Measurements from ENCODE around the gene RNASEH2A. TPM values are rescaled to one million over a fixed set of nuclear protein-coding genes. Genes with fewer than 3 reads are reported as not detected.
"Not testable (repeated sequence)": the region's sequence is repeated elsewhere in the genome, so short reads cannot be mapped to it uniquely, and the experiment has no call there.

RNASEH2A gene
- total RNA-seq, 2 donors from 2014 or later, result 3.1 to 4.0 TPM

DNA sequence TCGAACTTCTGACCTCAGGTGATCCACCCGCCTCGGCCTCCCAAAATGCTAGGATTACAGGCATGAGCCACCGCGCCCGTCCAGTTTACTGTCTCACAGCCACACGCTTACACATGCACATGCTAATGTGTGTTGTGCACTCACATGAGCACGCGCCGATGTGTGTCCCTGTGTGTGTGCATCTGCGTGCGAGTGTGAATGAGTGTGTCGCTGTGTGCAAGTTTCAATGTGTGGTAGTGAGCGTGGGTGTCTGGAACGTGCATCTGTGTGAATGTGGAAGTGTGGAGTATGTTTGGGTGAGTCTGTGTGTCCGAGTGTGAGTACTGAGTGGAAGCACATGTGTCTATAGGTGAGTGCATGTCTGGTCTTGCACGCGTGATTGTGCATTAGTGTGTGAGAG, 36.1 kb downstream of the RNASEH2A start:
- Histone ChIP-seq H3K27ac (no peak overlapping the region), H3K36me3 (no peaks in the 10 kb centered on the region), H3K9me3 (no peaks in the 10 kb centered on the region), H3K27me3 (peaks cover 28 to 36% of the 10 kb centered on the region in 2 donors), H3K4me1 (peaks cover 0 to 27% of the 10 kb centered on the region in 2 donors), H3K4me3 (no peak overlapping the region)
- DNase-seq (ENCODE audit: low spot score), result no peak
- TF ChIP-seq, protein P1, sequence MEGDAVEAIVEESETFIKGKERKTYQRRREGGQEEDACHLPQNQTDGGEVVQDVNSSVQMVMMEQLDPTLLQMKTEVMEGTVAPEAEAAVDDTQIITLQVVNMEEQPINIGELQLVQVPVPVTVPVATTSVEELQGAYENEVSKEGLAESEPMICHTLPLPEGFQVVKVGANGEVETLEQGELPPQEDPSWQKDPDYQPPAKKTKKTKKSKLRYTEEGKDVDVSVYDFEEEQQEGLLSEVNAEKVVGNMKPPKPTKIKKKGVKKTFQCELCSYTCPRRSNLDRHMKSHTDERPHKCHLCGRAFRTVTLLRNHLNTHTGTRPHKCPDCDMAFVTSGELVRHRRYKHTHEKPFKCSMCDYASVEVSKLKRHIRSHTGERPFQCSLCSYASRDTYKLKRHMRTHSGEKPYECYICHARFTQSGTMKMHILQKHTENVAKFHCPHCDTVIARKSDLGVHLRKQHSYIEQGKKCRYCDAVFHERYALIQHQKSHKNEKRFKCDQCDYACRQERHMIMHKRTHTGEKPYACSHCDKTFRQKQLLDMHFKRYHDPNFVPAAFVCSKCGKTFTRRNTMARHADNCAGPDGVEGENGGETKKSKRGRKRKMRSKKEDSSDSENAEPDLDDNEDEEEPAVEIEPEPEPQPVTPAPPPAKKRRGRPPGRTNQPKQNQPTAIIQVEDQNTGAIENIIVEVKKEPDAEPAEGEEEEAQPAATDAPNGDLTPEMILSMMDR (IDR thresholded peaks at IDR 0.05), result no peak

DNA sequence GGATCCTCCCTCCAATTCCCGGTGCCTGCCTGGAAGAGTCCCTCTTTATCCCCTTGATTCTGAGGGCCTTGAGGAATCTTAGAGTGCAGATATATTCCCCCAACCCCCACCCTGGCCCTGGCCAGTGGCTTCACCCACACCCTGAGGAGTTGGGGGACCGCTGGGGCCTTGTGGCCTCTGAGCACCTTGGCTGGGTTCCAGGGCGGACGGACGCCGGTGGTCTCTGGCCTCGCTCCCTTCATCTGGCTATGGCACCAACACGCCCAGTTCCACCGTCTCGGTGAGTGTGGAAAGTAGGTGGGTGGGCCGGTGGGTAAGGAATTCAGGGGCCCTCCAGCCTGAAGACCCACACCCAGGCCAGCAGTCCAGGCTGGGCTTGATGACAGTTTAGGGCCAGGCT, 36.9 kb downstream of the RNASEH2A start:
- TF ChIP-seq, protein P1 (IDR thresholded peaks at IDR 0.05), result no peak
- no peak for DNase-seq (ENCODE audit: low spot score)
- no peaks in the 10 kb centered on the region for H3K9me3 ChIP-seq
- no peak overlapping the region for H3K4me3 ChIP-seq
- peaks cover 27 to 36% of the 10 kb centered on the region in 2 donors for H3K27me3 ChIP-seq
- peaks cover 0 to 27% of the 10 kb centered on the region in 2 donors for H3K4me1 ChIP-seq
- H3K27ac ChIP-seq, result no peak overlapping the region
- no peaks in the 10 kb centered on the region for H3K36me3 ChIP-seq

DNA sequence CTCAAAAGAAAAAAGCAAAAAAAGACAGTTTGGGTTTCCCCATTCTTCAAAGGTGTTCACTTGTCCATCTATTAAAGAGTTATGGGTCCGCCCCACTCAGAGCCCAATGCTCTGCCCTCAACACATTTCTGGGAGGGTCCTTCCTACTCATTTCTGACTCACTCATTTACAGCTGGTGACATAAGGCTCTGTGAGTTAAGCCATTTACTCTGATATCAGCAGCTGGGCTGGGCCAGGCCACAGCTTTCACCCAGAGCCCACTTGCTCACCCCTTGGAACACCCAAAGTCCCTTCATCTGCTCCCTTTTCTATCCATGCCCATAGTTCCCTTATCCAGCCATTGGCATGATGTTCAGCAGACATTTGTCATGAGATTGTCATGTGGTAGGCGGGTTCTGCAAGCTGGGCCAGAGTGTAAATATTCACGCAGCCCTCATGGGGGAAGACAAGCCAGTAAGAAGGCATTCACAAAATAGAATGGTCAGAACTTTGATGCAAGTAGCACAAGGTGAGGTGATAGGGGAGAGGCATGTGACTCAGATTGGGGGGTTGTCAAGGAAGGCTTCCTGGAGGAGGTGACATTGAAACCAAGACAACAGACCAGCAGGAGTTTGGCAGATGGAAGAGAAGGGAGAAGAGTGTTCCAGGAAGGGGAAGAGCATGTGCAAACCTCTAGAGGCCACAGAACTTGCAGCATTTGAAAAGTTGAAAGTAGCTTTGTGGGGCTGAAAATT, 37.8 kb downstream of the RNASEH2A start:
- peaks cover 19 to 28% of the 10 kb centered on the region in 2 donors for H3K27me3 ChIP-seq
- no peak overlapping the region for H3K4me3 ChIP-seq
- H3K36me3 ChIP-seq, result no peaks in the 10 kb centered on the region
- H3K4me1 ChIP-seq, result peaks cover 0 to 21% of the 10 kb centered on the region in 2 donors
- no peak overlapping the region for H3K27ac ChIP-seq
- DNase-seq (ENCODE audit: low spot score), result no peak
- TF ChIP-seq, protein P1 (IDR thresholded peaks at IDR 0.05), result no peak
- H3K9me3 ChIP-seq, result no peaks in the 10 kb centered on the region

DNA sequence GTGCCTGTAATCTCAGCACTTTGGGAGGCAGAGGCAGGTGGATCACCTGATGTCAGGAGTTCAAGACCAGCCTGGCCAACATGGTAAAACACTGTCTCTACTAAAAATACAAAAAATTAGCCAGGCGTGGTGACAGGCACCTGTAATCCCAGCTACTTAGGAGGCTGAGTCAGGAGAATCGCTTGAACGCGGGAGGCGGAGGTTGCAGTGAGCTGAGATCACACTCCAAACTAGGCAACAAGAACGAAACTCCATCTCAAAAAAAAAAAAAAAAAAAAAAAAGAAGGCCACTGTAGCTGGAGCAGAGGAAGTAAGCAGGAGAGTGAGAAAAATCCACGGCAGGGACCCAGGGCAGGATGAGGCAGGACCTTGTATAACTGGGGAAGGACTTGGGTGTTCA, 40.2 kb downstream of the RNASEH2A start:
- H3K4me3 ChIP-seq; H3K27me3 ChIP-seq; H3K9me3 ChIP-seq; H3K27ac ChIP-seq; DNase-seq (ENCODE audit: low spot score); H3K36me3 ChIP-seq: not testable (repeated sequence)
- peaks cover 0 to 11% of the 10 kb centered on the region in 2 donors for H3K4me1 ChIP-seq

DNA sequence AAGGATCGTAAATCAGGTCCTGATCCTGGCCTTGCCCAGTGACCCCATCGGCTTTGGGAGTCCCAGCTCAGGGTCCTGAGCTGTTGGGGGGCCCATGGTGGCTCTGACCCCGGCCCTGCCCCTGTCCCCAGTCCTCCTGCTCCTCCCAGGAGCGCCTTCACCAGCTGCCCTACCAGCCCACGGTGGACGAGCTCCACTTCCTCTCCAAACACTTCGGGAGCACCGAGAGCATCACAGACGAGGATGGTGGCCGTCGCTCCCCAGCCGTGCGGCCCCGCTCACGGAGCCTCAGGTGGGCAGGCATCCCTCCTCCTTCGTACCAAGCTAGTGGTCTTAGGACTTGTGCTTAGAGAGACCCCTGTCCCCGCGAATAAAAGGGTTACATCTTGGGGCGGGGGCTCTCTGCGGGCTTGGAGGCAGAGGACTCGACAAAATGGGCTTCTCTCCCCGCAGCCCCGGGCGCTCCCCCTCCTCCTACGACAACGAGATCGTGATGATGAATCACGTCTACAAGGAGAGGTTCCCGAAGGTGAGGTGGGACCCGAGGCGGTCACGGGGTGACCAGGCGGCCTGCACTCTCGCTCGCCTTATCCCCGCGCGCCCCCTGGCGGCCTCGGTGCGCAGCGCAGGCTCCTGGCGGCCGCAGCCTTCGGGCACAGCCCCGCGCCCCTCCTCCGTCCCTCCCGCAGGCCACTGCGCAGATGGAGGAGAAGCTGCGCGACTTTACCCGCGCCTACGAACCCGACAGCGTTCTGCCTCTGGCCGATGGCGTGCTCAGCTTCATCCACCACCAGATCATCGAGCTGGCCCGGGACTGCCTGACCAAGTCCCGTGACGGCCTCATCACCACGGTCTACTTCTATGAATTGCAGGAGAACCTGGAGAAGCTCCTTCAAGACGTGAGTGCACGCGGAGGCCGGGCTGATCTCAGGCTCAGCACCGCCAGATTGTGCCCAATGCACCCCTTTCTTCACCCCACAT, 41.1 kb downstream of the RNASEH2A start:
- TF ChIP-seq, protein P1 (IDR thresholded peaks at IDR 0.05), result peak; percentile 99 to 100
- Histone ChIP-seq H3K4me3 (peak overlapping the region in 1 of 2 donors; percentile 24), H3K27ac (no peak overlapping the region), H3K27me3 (no peaks in the 10 kb centered on the region), H3K9me3 (no peaks in the 10 kb centered on the region), H3K36me3 (no peaks in the 10 kb centered on the region), H3K4me1 (peaks cover 0 to 11% of the 10 kb centered on the region in 2 donors)
- DNase-seq (ENCODE audit: low spot score), result peak; percentile 86

DNA sequence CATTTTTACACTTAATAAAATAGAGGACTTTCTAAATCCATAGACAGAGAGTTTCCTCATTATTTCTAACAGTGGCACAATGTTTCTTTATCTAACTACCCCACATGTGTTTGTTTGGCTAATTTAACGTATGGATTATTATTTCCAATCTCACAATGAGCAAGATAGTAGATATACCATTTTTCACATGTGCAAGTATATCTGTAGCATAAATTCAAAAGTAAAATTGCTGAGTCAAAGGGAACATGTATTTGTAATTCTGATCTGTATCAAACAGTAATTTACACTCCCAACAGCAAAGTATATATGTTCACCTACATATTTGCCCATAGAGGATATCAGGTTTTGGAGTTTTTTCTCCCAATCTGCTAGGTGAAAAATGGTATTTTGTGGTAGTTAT, 50.3 kb downstream of the RNASEH2A start:
- no peak overlapping the region for H3K4me3 ChIP-seq
- peaks cover 3 to 15% of the 10 kb centered on the region in 2 donors for H3K9me3 ChIP-seq
- H3K4me1 ChIP-seq, result no peaks in the 10 kb centered on the region
- no peaks in the 10 kb centered on the region for H3K36me3 ChIP-seq
- TF ChIP-seq, protein P1 (IDR thresholded peaks at IDR 0.05), result no peak
- no peaks in the 10 kb centered on the region for H3K27me3 ChIP-seq
- DNase-seq (ENCODE audit: low spot score), result no peak
- H3K27ac ChIP-seq, result no peak overlapping the region

All from right atrium auricular region (tissue), 2 donors.